SW480 (cell line): Measurements from ENCODE around the gene RAB42.
"Not testable (repeated sequence)": the region's sequence is repeated elsewhere in the genome, so short reads cannot be mapped to it uniquely, and the experiment has no call there.

Source experiments
- DNase-seq: peaks from one replicate; pipeline ENCODE4 v3.0.0-alpha.2; 2016; ENCODE audit warnings: low spot score

RAB42 gene

GRCh38 chr1:28586585-28587391, 5.3 kb upstream of the RAB42 start:
- DNase-seq = not testable (repeated sequence)

GRCh38 chr1:28592321-28593071, 431 bp downstream of the RAB42 start:
- DNase-seq = peak; percentile 33

- DNase-seq = not testable (repeated sequence)
These were observed 1.9 kb downstream of the RAB42 start for GRCh38 chr1:28593988-28594356.

GRCh38 chr1:28594686-28595411, 2.8 kb downstream of the RAB42 start:
- not testable (repeated sequence) for DNase-seq

GRCh38 chr1:28595412-28596191, 3.5 kb downstream of the RAB42 start:
- no peak for DNase-seq

GRCh38 chr1:28596276-28596675, 4.2 kb downstream of the RAB42 start:
- DNase-seq = not testable (repeated sequence)

GRCh38 chr1:28601696-28602095, 9.6 kb downstream of the RAB42 start:
- DNase-seq = peak; percentile 63

GRCh38 chr1:28602536-28603439, 10.7 kb downstream of the RAB42 start:
- peak; percentile 48 for DNase-seq

- DNase-seq = no peak
These were observed 12.3 kb downstream of the RAB42 start for GRCh38 chr1:28604411-28604810.

- no peak for DNase-seq
These were observed 12.9 kb downstream of the RAB42 start for GRCh38 chr1:28604962-28605361.

- no peak for DNase-seq
These were observed 14.7 kb downstream of the RAB42 start for GRCh38 chr1:28606771-28607170.

GRCh38 chr1:28613175-28613574, 21.1 kb downstream of the RAB42 start:
- DNase-seq = no peak

- DNase-seq = no peak
These were observed 39.6 kb downstream of the RAB42 start for GRCh38 chr1:28631713-28632112.

GRCh38 chr1:28632560-28632959, 40.5 kb downstream of the RAB42 start:
- DNase-seq = no peak

GRCh38 chr1:28640766-28641165, 48.7 kb downstream of the RAB42 start:
- DNase-seq = no peak

- peak; percentile 13 for DNase-seq
These were observed 50.2 kb downstream of the RAB42 start for GRCh38 chr1:28642056-28642846.

- peak; percentile 93 for DNase-seq
These were observed 51.0 kb downstream of the RAB42 start, which contains the start of gene TAF12 for GRCh38 chr1:28642847-28643635. TAF12 (minus strand) TSS chr1:28643067; CDS start chr1:28622081, 20,986 bp downstream.

- no peak for DNase-seq
These were observed 52.4 kb downstream of the RAB42 start for GRCh38 chr1:28644494-28644893.
